OCI-LY1 (cell line): ENCODE measurements around the gene B4GALNT1.
"Not testable (repeated sequence)": the region's sequence is repeated elsewhere in the genome, so short reads cannot be mapped to it uniquely, and the experiment has no call there.

Source experiments
- CTCF ChIP-seq: fragments of 200-600 bp; sonication (generic), shearing (Covaris generic); IDR thresholded peaks from 2 replicates; pipeline ENCODE4 v1.5.1; 2017; ENCODE audit warnings: mild to moderate bottlenecking, antibody characterized with exemption, low read length, moderate library complexity, mixed read lengths
- EZH2 ChIP-seq: fragments of 200-600 bp; sonication (generic), shearing (Covaris generic); IDR thresholded peaks from 2 replicates; pipeline ENCODE4 v1.8.0; 2017; ENCODE audit warnings: borderline replicate concordance, mixed run types, mild to moderate bottlenecking, antibody characterized with exemption, low read length, moderate library complexity, mixed read lengths

- TF ChIP-seq CTCF, EZH2: not testable (repeated sequence)
Measured at GRCh38 chr12:57665066-57665820, 32.2 kb upstream of the B4GALNT1 start.
